ENCODE measurements around the gene MED1. TPM values are rescaled to one million over a fixed set of nuclear protein-coding genes. Genes with fewer than 3 reads are reported as not detected.

MED1 gene
- total and polyA plus RNA-seq, 9 of the 15 experiments (the other 6 are each of a cell fraction or from before 2014, with no cell fraction given), result 14.0 to 59.8 (median 46.7) TPM

DNA sequence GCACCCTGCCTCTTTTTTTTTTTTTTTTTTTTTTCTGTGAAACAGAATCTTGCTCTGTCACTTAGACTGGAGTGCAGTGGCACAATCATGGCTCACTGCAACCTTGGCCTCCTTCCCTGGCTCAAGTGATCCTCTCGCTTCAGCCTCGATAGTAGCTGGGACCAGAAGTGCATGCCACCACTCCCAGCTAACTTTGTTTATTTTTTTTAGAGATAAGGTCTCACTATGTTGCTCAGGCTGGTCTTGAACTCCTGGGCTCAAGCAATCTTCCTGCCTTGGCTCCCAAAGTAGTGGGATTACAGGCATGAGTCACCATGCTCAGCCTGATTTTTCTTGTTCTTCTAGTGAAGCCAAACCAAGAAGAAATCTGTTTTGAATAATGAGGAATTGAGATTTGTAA lies 35.2 kb upstream of the MED1 start:
- ChIA-PET POLR2A (interaction anchor here (0.6 to 2.9 kb wide), 7 partner anchors 12 to 353 kb away, joined by 3 to 17 read pairs (median 5); partner anchors contain the start of genes CDK12 and MED1), CTCF (ENCODE audit: low intra/inter-chr PET ratio) (interaction anchor here (0.6 kb wide), 1 partner anchor 216 kb away, joined by 3 read pairs; no protein-coding TSS in a partner anchor)
- FAIRE-seq (no peak), ATAC-seq (peak; percentile 39; the same call in 2 of the 3 replicates), DNase-seq (ENCODE audit: extremely low read depth in 1 of 4, low spot score in 3 of 4) (peak in 1 of 4 experiments; percentile 23)
- no peak overlapping the region for H2AFZ ChIP-seq (ENCODE audit: low read depth, low read length)
- H3K9me1 ChIP-seq (ENCODE audit: control insufficient read depth, insufficient read depth, low read length), result no peaks in the 10 kb centered on the region
- peaks cover 62% of the 10 kb centered on the region for H3K36me3 ChIP-seq (ENCODE audit: control insufficient read depth, insufficient read depth, low read length)
- BruUV-seq (replicated peaks), result no TSS peak
- H3K9me3 ChIP-seq (replicated peaks; ENCODE audit: control insufficient read depth, insufficient read depth, low read depth, low read length), result no peaks in the 10 kb centered on the region
- H3K4me3 ChIP-seq, result no peak overlapping the region
- H3K27ac ChIP-seq (ENCODE audit: extremely low read depth, low read depth, low read length), result no peak overlapping the region
- no peak overlapping the region for H3K9ac ChIP-seq (ENCODE audit: insufficient read depth in 1 of 2, low read depth in 2 of 2, low read length in 2 of 2)
- intact Hi-C loops (cut with micrococcal nuclease) (no loop called here), in situ Hi-C loops (cut with MboI) (no loop called here)
- H3K79me2 ChIP-seq (ENCODE audit: control insufficient read depth, insufficient read depth, low read length), result peaks cover 36% of the 10 kb centered on the region
- H3K4me1 ChIP-seq (replicated peaks in 1 of 2; ENCODE audit: control insufficient read depth in 2 of 2, insufficient read depth in 2 of 2, low read length in 2 of 2), result peaks cover 0 to 3% of the 10 kb centered on the region in 2 experiments; a peak in 2 of 5 replicates
- H4K20me1 ChIP-seq (replicated peaks; ENCODE audit: control insufficient read depth, insufficient read depth, low read length), result no peaks in the 10 kb centered on the region
- no peaks in the 10 kb centered on the region for H3K27me3 ChIP-seq (ENCODE audit: control insufficient read depth in 2 of 2, insufficient read depth in 2 of 2, low read length in 2 of 2)
- 41% methylated on average over 2 of the region's 2 CpGs for WGBS (ENCODE audit: insufficient coverage, low coverage, missing lambda C conversion rate)
- H3K4me2 ChIP-seq (ENCODE audit: insufficient read depth, low read length), result no peak overlapping the region
- TF ChIP-seq MYNN (IDR thresholded peaks at IDR 0.05) (no peak), MYNN (CRISPR knock-in tag; IDR thresholded peaks at IDR 0.05) (no peak), C11orf30 (IDR thresholded peaks at IDR 0.05; ENCODE audit: low read depth) (no peak), JUND (IDR thresholded peaks at IDR 0.05; ENCODE audit: borderline replicate concordance, low read depth, low read length) (peak; percentile 46; the same call in 1 of the 2 replicates), JUND (tag; IDR thresholded peaks at IDR 0.05; ENCODE audit: borderline replicate concordance, low read depth, low read length) (peak; percentile 25; the same call in 1 of the 3 replicates), HMG20B (CRISPR knock-in tag; IDR thresholded peaks at IDR 0.05) (no peak), ASH1L (IDR thresholded peaks at IDR 0.05; ENCODE audit: borderline replicate concordance, low read depth, partially characterized antibody) (no peak), FOSL1 (tag; conservative IDR thresholded peaks at IDR 0.05) (0 out of 2 replicates have a peak, but pooled peaks have one; percentile 23), STAG1 (CRISPR knock-in tag; IDR thresholded peaks at IDR 0.05; ENCODE audit: borderline replicate concordance) (no peak), SMARCA5 (IDR thresholded peaks at IDR 0.05) (0 out of 2 replicates have a peak, but pooled peaks have one; percentile 25), KDM1A (IDR thresholded peaks at IDR 0.05) (peak; percentile 47; a peak in 2 of 4 replicates)
- TF ChIP-seq, protein P1, sequence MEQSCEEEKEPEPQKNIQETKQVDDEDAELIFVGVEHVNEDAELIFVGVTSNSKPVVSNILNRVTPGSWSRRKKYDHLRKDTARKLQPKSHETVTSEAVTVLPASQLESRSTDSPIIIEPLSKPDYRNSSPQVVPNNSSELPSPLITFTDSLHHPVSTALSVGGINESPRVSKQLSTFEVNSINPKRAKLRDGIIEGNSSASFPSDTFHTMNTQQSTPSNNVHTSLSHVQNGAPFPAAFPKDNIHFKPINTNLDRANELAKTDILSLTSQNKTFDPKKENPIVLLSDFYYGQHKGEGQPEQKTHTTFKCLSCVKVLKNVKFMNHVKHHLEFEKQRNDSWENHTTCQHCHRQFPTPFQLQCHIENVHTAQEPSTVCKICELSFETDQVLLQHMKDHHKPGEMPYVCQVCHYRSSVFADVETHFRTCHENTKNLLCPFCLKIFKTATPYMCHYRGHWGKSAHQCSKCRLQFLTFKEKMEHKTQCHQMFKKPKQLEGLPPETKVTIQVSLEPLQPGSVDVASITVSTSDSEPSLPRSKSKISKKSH (CRISPR knock-in tag; IDR thresholded peaks at IDR 0.05), result no peak
- TF ChIP-seq, protein P2, sequence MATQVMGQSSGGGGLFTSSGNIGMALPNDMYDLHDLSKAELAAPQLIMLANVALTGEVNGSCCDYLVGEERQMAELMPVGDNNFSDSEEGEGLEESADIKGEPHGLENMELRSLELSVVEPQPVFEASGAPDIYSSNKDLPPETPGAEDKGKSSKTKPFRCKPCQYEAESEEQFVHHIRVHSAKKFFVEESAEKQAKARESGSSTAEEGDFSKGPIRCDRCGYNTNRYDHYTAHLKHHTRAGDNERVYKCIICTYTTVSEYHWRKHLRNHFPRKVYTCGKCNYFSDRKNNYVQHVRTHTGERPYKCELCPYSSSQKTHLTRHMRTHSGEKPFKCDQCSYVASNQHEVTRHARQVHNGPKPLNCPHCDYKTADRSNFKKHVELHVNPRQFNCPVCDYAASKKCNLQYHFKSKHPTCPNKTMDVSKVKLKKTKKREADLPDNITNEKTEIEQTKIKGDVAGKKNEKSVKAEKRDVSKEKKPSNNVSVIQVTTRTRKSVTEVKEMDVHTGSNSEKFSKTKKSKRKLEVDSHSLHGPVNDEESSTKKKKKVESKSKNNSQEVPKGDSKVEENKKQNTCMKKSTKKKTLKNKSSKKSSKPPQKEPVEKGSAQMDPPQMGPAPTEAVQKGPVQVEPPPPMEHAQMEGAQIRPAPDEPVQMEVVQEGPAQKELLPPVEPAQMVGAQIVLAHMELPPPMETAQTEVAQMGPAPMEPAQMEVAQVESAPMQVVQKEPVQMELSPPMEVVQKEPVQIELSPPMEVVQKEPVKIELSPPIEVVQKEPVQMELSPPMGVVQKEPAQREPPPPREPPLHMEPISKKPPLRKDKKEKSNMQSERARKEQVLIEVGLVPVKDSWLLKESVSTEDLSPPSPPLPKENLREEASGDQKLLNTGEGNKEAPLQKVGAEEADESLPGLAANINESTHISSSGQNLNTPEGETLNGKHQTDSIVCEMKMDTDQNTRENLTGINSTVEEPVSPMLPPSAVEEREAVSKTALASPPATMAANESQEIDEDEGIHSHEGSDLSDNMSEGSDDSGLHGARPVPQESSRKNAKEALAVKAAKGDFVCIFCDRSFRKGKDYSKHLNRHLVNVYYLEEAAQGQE (IDR thresholded peaks at IDR 0.05; ENCODE audit: borderline replicate concordance), result 0 out of 2 replicates have a peak, but pooled peaks have one; percentile 16
- TF ChIP-seq, protein P2 (CRISPR knock-in tag; IDR thresholded peaks at IDR 0.05; ENCODE audit: low read depth), result no peak

Data from K562 (cell line).